Uterus (tissue), 4 donors: ENCODE measurements around the gene EPB41L3. TPM values are rescaled to one million over a fixed set of nuclear protein-coding genes. Genes with fewer than 3 reads are reported as not detected.

Experiments used
- DNase-seq, 2 donors: peaks; one replicate each; pipeline ENCODE4 v3.0.0-alpha.2; 2019 to 2020
- H3K27ac ChIP-seq, 2 donors: fragments of 200-600 bp; sonication (generic); 1 replicate in 1 of 2; 2 replicates in 1 of 2; pipeline ENCODE4 v1.5.1; 2016 to 2018
- H3K27me3 ChIP-seq, 2 donors: fragments of 200-600 bp; sonication (generic); one replicate each; pipeline ENCODE4 v1.5.1; 2018 to 2019; ENCODE audit warnings: control low read depth in 1 of 2
- H3K36me3 ChIP-seq, 2 donors: fragments of 200-600 bp; sonication (generic); one replicate each; pipeline ENCODE4 v1.5.1; 2019; ENCODE audit warnings: control low read depth in 1 of 2
- H3K4me1 ChIP-seq, 2 donors: fragments of 200-600 bp; sonication (generic); one replicate each; pipeline ENCODE4 v1.5.1; 2018 to 2019; ENCODE audit warnings: control low read depth in 1 of 2
- H3K4me3 ChIP-seq, 2 donors: fragments of 200-600 bp; sonication (generic); 1 replicate in 1 of 2; 2 replicates in 1 of 2; pipeline ENCODE4 v1.5.1; 2018 to 2019; ENCODE audit warnings: mild to moderate bottlenecking in 1 of 2
- H3K9me3 ChIP-seq, 2 donors: fragments of 200-600 bp; sonication (generic); one replicate each; pipeline ENCODE4 v1.5.1; 2019; ENCODE audit warnings: control low read depth in 1 of 2
- POLR2A ChIP-seq, 2 donors: fragments of 450-650 bp; IDR thresholded peaks; one replicate each; pipeline ENCODE4 v1.6.1; 2016; ENCODE audit warnings: antibody characterized with exemption in 2 of 2, mild to moderate bottlenecking in 1 of 2, moderate library complexity in 1 of 2
- intact Hi-C: fragments of 100-400 bp; cut with DNase I; formaldehyde crosslinking; loops from one replicate; pipeline ENCODE4 v1.15.1; 2023; ENCODE audit warnings: low total_unique reads
- total RNA-seq, 4 donors: library from RNA; depleted of rRNA in 3 of 4; stranded (reverse); fragments of >200 nt in 3 of 4; gene quantifications; one replicate each; pipeline versions ENCODE4 v1.1.0 to v1.2.4, GENCODE V29; 2014 to 2023
- TF ChIP-seq, protein P1 (sequence below), 4 experiments: fragments of 200-600 bp in 2 of 4; fragments of 450-650 bp in 2 of 4; sonication (generic) in 2 of 4; IDR thresholded peaks; one replicate each; pipeline ENCODE4 v1.5.1; 2016 to 2019; ENCODE audit warnings: antibody characterized with exemption in 4 of 4, mild to moderate bottlenecking in 2 of 4, moderate library complexity in 1 of 4
- donor health status: DM: yes; HTN: yes; CAD: no.

Gene EPB41L3
- total RNA-seq, 4 donors from 2014 or later: 31.5 to 111 (median 57.1) TPM

DNA sequence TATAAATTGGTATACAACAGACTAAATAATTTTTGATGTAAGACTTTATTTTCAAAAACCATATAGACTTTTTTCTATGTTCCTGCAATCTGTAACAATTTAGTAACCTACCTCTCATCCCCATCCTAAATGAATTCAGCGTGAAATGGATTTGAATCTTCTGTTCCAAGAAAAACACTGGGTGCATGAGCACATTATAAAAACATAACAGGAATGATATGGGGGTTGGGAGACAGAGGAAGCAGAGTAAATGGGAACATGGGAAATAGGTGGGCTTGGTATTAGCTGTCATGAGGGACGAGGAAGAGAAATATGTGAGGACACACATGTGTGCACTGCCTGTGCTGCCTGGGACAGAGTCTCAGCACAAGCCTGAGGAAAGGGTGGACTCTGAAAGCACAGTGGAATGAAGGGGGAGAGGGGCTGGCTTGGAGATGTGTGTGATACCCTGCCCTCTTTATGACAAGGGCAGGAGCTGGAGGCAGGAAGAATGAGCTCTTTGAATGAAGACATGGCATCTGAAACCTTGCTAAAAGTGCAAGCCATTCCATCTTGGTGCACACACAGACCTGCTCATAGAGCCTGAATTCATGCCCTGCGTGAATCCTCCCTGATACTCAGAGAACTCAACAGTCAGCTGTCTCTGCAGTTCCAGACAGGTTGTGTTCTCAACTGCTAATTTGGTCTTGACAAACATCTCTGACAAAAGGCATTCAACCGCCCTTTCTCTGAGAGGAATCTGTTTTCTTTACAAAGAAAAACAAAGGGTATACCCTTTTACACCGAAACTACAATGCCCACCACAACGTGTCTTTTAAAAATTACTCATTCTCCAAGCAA, 66.6 kb downstream of the EPB41L3 start:
- intact Hi-C loops: no loop called here
- Histone ChIP-seq H3K4me1 (no peaks in the 10 kb centered on the region), H3K9me3 (no peaks in the 10 kb centered on the region), H3K27me3 (no peaks in the 10 kb centered on the region), H3K27ac (no peak overlapping the region), H3K36me3 (no peaks in the 10 kb centered on the region), H3K4me3 (no peak overlapping the region)
- DNase-seq: no peak
- TF ChIP-seq POLR2A (IDR thresholded peaks at IDR 0.05): no peak
- TF ChIP-seq, protein P1, sequence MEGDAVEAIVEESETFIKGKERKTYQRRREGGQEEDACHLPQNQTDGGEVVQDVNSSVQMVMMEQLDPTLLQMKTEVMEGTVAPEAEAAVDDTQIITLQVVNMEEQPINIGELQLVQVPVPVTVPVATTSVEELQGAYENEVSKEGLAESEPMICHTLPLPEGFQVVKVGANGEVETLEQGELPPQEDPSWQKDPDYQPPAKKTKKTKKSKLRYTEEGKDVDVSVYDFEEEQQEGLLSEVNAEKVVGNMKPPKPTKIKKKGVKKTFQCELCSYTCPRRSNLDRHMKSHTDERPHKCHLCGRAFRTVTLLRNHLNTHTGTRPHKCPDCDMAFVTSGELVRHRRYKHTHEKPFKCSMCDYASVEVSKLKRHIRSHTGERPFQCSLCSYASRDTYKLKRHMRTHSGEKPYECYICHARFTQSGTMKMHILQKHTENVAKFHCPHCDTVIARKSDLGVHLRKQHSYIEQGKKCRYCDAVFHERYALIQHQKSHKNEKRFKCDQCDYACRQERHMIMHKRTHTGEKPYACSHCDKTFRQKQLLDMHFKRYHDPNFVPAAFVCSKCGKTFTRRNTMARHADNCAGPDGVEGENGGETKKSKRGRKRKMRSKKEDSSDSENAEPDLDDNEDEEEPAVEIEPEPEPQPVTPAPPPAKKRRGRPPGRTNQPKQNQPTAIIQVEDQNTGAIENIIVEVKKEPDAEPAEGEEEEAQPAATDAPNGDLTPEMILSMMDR (IDR thresholded peaks at IDR 0.05): no peak

DNA sequence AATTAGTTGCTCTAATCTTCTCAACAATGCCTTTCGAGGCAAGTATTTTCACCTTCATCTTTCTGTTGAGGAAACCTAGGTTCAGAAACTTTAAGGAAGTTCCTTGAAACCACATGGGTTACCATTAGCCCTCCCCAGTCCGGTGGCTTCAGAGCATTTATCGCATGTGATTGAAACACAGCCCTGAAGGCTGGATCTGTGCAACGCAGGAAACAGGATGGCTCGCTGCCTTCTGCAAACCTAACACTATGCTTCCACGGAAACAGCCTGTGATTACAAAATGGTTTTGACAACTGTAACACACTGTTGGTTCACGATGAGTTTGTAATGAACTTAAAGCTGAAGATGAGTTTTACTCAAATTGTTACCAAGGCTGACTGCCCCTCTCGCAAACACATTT, 68.5 kb downstream of the EPB41L3 start:
- H3K27me3 ChIP-seq: no peaks in the 10 kb centered on the region
- H3K9me3 ChIP-seq: no peaks in the 10 kb centered on the region
- H3K36me3 ChIP-seq: no peaks in the 10 kb centered on the region
- DNase-seq: no peak
- intact Hi-C loops: no loop called here
- no peak overlapping the region for H3K27ac ChIP-seq
- H3K4me3 ChIP-seq: no peak overlapping the region
- no peaks in the 10 kb centered on the region for H3K4me1 ChIP-seq
- TF ChIP-seq, protein P1 (IDR thresholded peaks at IDR 0.05): no peak
- no peak for TF ChIP-seq POLR2A (IDR thresholded peaks at IDR 0.05)

DNA sequence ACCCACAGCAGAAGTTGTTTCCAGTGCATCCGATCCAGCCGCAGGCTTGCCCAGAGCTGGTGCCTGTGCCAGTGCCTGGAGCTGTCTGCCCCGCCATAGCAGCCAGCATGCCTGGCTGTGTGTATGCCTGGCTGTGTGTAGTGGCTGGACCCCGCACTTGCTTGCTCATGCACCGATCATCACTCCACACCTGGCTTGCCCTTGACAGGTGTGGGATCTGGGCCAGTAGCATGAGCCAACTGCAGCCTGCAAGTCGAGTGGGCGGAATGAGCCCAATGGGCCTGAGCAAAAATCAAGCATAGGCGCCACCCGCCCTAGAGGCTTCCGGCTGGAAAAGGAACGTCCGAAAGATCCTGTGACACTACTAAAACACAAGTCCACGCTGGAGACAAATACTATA, 74.5 kb downstream of the EPB41L3 start:
- Histone ChIP-seq H3K4me1 (no peaks in the 10 kb centered on the region), H3K9me3 (no peaks in the 10 kb centered on the region), H3K36me3 (no peaks in the 10 kb centered on the region), H3K4me3 (no peak overlapping the region), H3K27me3 (no peaks in the 10 kb centered on the region), H3K27ac (no peak overlapping the region)
- intact Hi-C loops: no loop called here
- no peak for DNase-seq
- no peak for TF ChIP-seq POLR2A (IDR thresholded peaks at IDR 0.05)
- TF ChIP-seq, protein P1 (IDR thresholded peaks at IDR 0.05): no peak

DNA sequence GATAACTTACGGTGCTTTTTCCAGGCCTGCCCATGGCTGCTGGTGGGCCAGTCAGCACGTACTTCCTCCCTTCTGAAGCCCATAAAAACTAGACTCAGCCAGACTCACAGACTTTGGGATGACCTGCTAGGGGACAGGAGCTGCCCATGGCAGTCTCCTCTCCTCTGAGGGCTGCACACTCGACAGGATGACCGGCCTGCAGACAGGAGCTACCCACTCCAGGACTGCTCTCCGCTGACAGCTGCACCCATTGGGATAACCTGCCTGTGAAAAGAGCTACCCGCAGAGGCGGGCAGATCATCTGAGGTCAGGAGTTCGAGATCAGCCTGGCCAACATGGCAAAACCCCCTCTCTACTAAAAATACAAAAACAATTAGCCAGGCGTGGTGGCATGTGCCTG, 75.4 kb downstream of the EPB41L3 start:
- Histone ChIP-seq H3K4me1 (no peaks in the 10 kb centered on the region), H3K9me3 (no peaks in the 10 kb centered on the region), H3K36me3 (no peaks in the 10 kb centered on the region), H3K27me3 (no peaks in the 10 kb centered on the region), H3K4me3 (no peak overlapping the region), H3K27ac (no peak overlapping the region)
- DNase-seq: no peak
- TF ChIP-seq POLR2A (IDR thresholded peaks at IDR 0.05): no peak
- TF ChIP-seq, protein P1 (IDR thresholded peaks at IDR 0.05): no peak
- intact Hi-C loops: no loop called here

DNA sequence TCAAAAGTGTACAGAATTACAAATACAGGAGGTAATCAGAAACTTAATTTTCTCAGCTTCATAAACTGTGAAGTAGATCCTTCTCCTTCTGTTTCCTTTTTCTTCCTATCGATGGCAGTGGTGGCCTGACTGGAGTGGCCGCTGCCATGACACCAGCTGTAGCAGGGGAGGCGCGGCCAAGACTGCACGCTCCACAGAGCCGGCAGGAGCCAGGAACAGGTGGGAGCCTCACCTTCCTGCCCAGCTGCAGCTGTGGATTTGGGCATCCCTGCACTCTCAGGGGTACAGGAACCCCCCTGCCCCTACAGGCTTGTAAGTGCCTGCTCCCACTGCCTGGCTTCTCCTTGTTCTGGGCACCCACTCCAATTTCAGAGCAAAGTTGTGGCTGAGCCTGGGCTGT, 76.1 kb downstream of the EPB41L3 start:
- no peaks in the 10 kb centered on the region for H3K27me3 ChIP-seq
- DNase-seq: no peak
- H3K36me3 ChIP-seq: no peaks in the 10 kb centered on the region
- intact Hi-C loops: no loop called here
- H3K4me1 ChIP-seq: no peaks in the 10 kb centered on the region
- H3K9me3 ChIP-seq: no peaks in the 10 kb centered on the region
- TF ChIP-seq, protein P1 (IDR thresholded peaks at IDR 0.05): no peak
- no peak for TF ChIP-seq POLR2A (IDR thresholded peaks at IDR 0.05)
- H3K4me3 ChIP-seq: no peak overlapping the region
- no peak overlapping the region for H3K27ac ChIP-seq
